H1 (cell line): ENCODE data around the gene BRAP.
"Not testable (repeated sequence)": the region's sequence is repeated elsewhere in the genome, so short reads cannot be mapped to it uniquely, and the experiment has no call there.

Source experiments
- CEBPB ChIP-seq: IDR thresholded peaks from 2 replicates; pipeline ENCODE4 v1.6.1; 2012; ENCODE audit warnings: low read depth, low read length
- EGR1 ChIP-seq: IDR thresholded peaks from 2 replicates; pipeline ENCODE4 v1.6.1; 2011; ENCODE audit warnings: low read depth, low read length, borderline replicate concordance
- EZH2 ChIP-seq: fragments of 200-600 bp; sonication (generic); IDR thresholded peaks from 2 replicates; pipeline ENCODE4 v1.7.1; 2012; ENCODE audit warnings: low read depth, mild to moderate bottlenecking, moderate library complexity, low read length, inconsistent platforms; ENCODE audit not compliant: severe bottlenecking
- HDAC2 ChIP-seq, 2 experiments: fragments of 300-600 bp in 1 of 2; sonication (generic) in 1 of 2; IDR thresholded peaks; 2 replicates each; pipeline ENCODE4 v1.6.1; 2011 to 2012; ENCODE audit warnings: low read depth in 2 of 2, low read length in 2 of 2, mild to moderate bottlenecking in 2 of 2, moderate library complexity in 2 of 2, borderline replicate concordance in 1 of 2, inconsistent platforms in 1 of 2
- HDAC6 ChIP-seq: IDR thresholded peaks from one replicate; pipeline ENCODE4 v1.7.1; 2012; ENCODE audit warnings: low read depth, mild to moderate bottlenecking, inconsistent platforms, low read length, moderate library complexity
- JUND ChIP-seq: IDR thresholded peaks from 2 replicates; pipeline ENCODE4 v1.6.1; 2011; ENCODE audit warnings: mild to moderate bottlenecking, improper control_type of control experiment, low read length
- KDM4A ChIP-seq: IDR thresholded peaks from one replicate; pipeline ENCODE4 v1.7.1; 2012; ENCODE audit warnings: low read depth, mild to moderate bottlenecking, moderate library complexity, low read length, inconsistent platforms; ENCODE audit not compliant: severe bottlenecking
- POLR2A ChIP-seq, 2 experiments: IDR thresholded peaks; 1 replicate in 1 of 2; 2 replicates in 1 of 2; pipeline ENCODE4 v1.6.1; 2011; ENCODE audit warnings: low read depth in 2 of 2, low read length in 2 of 2, mild to moderate bottlenecking in 2 of 2; ENCODE audit errors: control extremely low read depth in 1 of 2
- POLR2AphosphoS5 ChIP-seq: IDR thresholded peaks from 2 replicates; pipeline ENCODE4 v1.6.1; 2011; ENCODE audit warnings: low read depth, low read length
- RAD21 ChIP-seq, 2 experiments: IDR thresholded peaks in 1 of 2; conservative IDR thresholded peaks in 1 of 2; 2 replicates each; pipeline ENCODE4 v1.6.1; 2011; ENCODE audit warnings: low read depth in 2 of 2, low read length in 2 of 2, improper control_type of control experiment in 1 of 2, inconsistent platforms in 1 of 2, mild to moderate bottlenecking in 1 of 2, moderate library complexity in 1 of 2
- SIN3A ChIP-seq, 2 experiments: IDR thresholded peaks in 1 of 2; conservative IDR thresholded peaks in 1 of 2; 2 replicates each; pipeline ENCODE4 v1.6.1; 2011 to 2012; ENCODE audit warnings: low read length in 2 of 2, improper control_type of control experiment in 1 of 2, low read depth in 1 of 2, mild to moderate bottlenecking in 1 of 2
- YY1 ChIP-seq: IDR thresholded peaks from 2 replicates; pipeline ENCODE4 v1.6.1; 2011; ENCODE audit warnings: low read depth, mild to moderate bottlenecking, low read length
- ZNF274 ChIP-seq: IDR thresholded peaks from 2 replicates; pipeline ENCODE4 v1.7.0; 2012; ENCODE audit warnings: low read length, borderline replicate concordance; ENCODE audit errors: extremely low read depth
- TF ChIP-seq, protein P1 (sequence below), 3 experiments: IDR thresholded peaks; 1 replicate in 2 of 3; 2 replicates in 1 of 3; pipeline versions ENCODE4 v1.5.1 to v1.6.1; 2011; ENCODE audit warnings: low read length in 3 of 3, mild to moderate bottlenecking in 3 of 3, inconsistent platforms in 2 of 3, low read depth in 1 of 3, moderate library complexity in 1 of 3; ENCODE audit not compliant: insufficient read depth in 1 of 3; ENCODE audit errors: control extremely low read depth in 1 of 3

- TF ChIP-seq EZH2; EGR1; POLR2A (IDR thresholded peaks at IDR 0.05; ENCODE audit: control extremely low read depth in 1 of 2, low read depth in 2 of 2, low read length in 2 of 2); YY1; ZNF274; HDAC2 (IDR thresholded peaks at IDR 0.05; ENCODE audit: borderline replicate concordance in 1 of 2, low read depth in 2 of 2, low read length in 2 of 2); HDAC6; KDM4A; CEBPB; JUND; SIN3A (conservative IDR thresholded peaks at IDR 0.05 in 1 of 2, IDR thresholded peaks at IDR 0.05 in 1 of 2; ENCODE audit: low read depth in 1 of 2, low read length in 2 of 2); POLR2AphosphoS5; RAD21 (IDR thresholded peaks at IDR 0.05 in 1 of 2, conservative IDR thresholded peaks at IDR 0.05 in 1 of 2; ENCODE audit: low read depth in 2 of 2, low read length in 2 of 2): not testable (repeated sequence)
- TF ChIP-seq, protein P1, sequence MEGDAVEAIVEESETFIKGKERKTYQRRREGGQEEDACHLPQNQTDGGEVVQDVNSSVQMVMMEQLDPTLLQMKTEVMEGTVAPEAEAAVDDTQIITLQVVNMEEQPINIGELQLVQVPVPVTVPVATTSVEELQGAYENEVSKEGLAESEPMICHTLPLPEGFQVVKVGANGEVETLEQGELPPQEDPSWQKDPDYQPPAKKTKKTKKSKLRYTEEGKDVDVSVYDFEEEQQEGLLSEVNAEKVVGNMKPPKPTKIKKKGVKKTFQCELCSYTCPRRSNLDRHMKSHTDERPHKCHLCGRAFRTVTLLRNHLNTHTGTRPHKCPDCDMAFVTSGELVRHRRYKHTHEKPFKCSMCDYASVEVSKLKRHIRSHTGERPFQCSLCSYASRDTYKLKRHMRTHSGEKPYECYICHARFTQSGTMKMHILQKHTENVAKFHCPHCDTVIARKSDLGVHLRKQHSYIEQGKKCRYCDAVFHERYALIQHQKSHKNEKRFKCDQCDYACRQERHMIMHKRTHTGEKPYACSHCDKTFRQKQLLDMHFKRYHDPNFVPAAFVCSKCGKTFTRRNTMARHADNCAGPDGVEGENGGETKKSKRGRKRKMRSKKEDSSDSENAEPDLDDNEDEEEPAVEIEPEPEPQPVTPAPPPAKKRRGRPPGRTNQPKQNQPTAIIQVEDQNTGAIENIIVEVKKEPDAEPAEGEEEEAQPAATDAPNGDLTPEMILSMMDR (IDR thresholded peaks at IDR 0.05; ENCODE audit: control extremely low read depth in 1 of 3, insufficient read depth in 1 of 3, low read depth in 1 of 3, low read length in 3 of 3): not testable (repeated sequence)
These were observed 82.9 kb downstream of the BRAP start for GRCh38 chr12:111602857-111603256.
